ENCODE measurements around the gene BST1. TPM values are rescaled to one million over a fixed set of nuclear protein-coding genes. Genes with fewer than 3 reads are reported as not detected.
A peak's percentile ranks its signal among the peaks of the same experiment; 100 is the strongest.

Gene BST1
- total RNA-seq, 6 donors from 2014 or later: 4.2 to 19.5 (median 11.1) TPM

DNA sequence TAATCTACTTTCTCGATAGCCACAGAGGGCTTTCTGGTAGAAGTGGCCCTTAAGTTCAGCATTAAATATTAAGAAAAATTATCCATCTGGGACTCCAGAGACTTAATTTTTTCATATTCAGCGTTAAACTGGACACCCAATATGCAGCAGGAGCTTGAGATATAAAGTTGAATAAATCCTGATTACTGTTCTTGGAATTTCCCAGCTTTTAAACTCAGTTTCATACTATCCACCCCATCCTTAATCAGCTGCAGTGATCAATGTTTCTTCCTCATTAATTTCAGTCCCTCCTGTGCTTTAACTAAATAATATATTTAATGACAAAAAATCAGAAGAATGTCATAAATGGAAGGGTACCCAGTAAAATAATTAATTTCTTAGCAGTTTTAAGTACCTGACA is 44.1 kb upstream of the BST1 start:
- H3K9me3 ChIP-seq: no peaks in the 10 kb centered on the region
- peak overlapping the region in 1 of 4 donors; percentile 1 for H3K4me3 ChIP-seq
- ATAC-seq (ENCODE audit: low FRiP score in 2 of 2) (no peak), DNase-seq (no peak)
- TF ChIP-seq POLR2A (IDR thresholded peaks at IDR 0.05) (no peak), EP300 (IDR thresholded peaks at IDR 0.05) (no peak), POLR2AphosphoS5 (IDR thresholded peaks at IDR 0.05) (no peak), CTCF (IDR thresholded peaks at IDR 0.05) (no peak)
- WGBS, 2 donors: 84 to 85% methylated on average over 2 of the region's 2 CpGs
- H3K27ac ChIP-seq: peak overlapping the region in 3 of 4 donors; percentile 40 to 92 (median 63)
- H3K27me3 ChIP-seq: no peaks in the 10 kb centered on the region
- H3K4me1 ChIP-seq: peaks cover 0 to 14% (median 11%) of the 10 kb centered on the region in 4 donors
- H3K36me3 ChIP-seq: no peaks in the 10 kb centered on the region

GRCh38 chr4:15659768-15660570 is 42.9 kb upstream of the BST1 start:
- TF ChIP-seq EP300 (IDR thresholded peaks at IDR 0.05) (peak in 1 of 4 donors; percentile 81), POLR2A (IDR thresholded peaks at IDR 0.05) (peak in 1 of 4 donors; percentile 56), CTCF (IDR thresholded peaks at IDR 0.05) (no peak), POLR2AphosphoS5 (IDR thresholded peaks at IDR 0.05) (peak in 1 of 2 donors; percentile 88)
- Histone ChIP-seq H3K27ac (peak overlapping the region; percentile 52 to 92 (median 59)), H3K9me3 (no peaks in the 10 kb centered on the region), H3K27me3 (no peaks in the 10 kb centered on the region), H3K4me3 (no peak overlapping the region), H3K36me3 (no peaks in the 10 kb centered on the region), H3K4me1 (peaks cover 0 to 10% (median 8%) of the 10 kb centered on the region in 4 donors)
- DNase-seq (peak in 1 of 2 donors; percentile 53), ATAC-seq (ENCODE audit: low FRiP score in 2 of 2) (peak in 1 of 2 donors; percentile 35)
- WGBS, 2 donors: 83% methylated on average over 5 of the region's 5 CpGs

DNA sequence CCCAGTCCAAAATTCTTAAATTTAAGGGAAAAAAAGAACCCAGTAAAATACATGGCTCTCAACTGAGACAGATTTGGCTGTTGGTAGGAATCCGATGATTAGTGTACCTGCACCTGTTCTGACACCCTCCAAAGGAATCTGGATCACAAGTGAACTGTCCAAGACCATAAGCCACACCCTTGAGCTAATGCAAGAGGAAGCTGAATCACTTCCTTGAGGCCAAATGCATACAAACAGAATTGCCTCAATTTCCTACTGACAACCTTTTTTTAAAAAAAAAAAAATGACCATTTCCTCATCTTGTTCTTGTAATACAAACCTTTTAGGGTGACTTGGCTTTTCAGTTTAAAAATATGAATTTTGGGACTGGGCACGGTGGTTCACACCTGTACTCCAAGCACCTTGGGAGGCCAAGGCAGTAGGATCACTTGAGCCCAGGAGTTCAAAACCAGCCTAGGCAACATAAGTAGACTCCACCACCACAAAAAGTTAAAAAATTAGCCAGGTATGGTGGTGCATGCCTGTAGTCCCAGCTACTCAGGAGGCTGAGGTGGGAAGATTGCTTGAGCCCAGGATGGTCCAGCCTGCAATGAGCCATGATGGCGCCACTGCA is 37.0 kb upstream of the BST1 start:
- WGBS, 2 donors: 60 to 75% methylated on average over 3 of the region's 3 CpGs
- H3K4me1 ChIP-seq: peaks cover 5 to 12% (median 8%) of the 10 kb centered on the region in 4 donors
- DNase-seq (peak in 1 of 2 donors; percentile 51), ATAC-seq (ENCODE audit: low FRiP score in 2 of 2) (peak; percentile 75 to 81)
- no peaks in the 10 kb centered on the region for H3K36me3 ChIP-seq
- H3K27ac ChIP-seq: peak overlapping the region; percentile 62 to 83 (median 78)
- H3K9me3 ChIP-seq: no peaks in the 10 kb centered on the region
- TF ChIP-seq POLR2A (IDR thresholded peaks at IDR 0.05): no peak
- TF ChIP-seq POLR2AphosphoS5 (IDR thresholded peaks at IDR 0.05): peak in 1 of 2 donors; percentile 69
- no peak for TF ChIP-seq EP300 (IDR thresholded peaks at IDR 0.05)
- H3K4me3 ChIP-seq: no peak overlapping the region
- H3K27me3 ChIP-seq: no peaks in the 10 kb centered on the region

DNA sequence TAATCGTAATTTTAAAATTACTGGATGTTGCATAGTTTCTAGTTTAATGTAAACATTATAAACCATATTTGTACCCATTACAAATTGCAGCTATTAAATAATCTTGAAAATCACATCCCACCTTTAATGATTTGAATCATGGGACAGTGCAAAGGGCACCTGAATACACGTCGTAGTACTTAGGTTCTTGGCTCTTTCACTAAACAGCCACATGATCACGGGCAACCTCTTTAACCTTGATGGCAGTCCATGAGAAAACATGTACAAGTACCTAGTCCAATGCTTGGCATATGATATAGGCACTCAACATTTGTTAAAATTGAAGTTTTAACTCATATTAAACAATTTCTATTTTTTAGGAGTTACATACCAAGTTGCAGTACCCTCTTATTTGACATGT is 35.9 kb upstream of the BST1 start:
- 94 to 97% methylated on average over 4 of the region's 4 CpGs for WGBS, 2 donors

More for the DNA sequence above, 35.9 kb upstream of the BST1 start:
- DNase-seq: no peak
- Histone ChIP-seq H3K27ac (peak overlapping the region in 1 of 4 donors; percentile 83), H3K4me3 (no peak overlapping the region), H3K4me1 (peaks cover 5 to 12% (median 8%) of the 10 kb centered on the region in 4 donors), H3K9me3 (no peaks in the 10 kb centered on the region), H3K27me3 (no peaks in the 10 kb centered on the region), H3K36me3 (no peaks in the 10 kb centered on the region)
- TF ChIP-seq CTCF (IDR thresholded peaks at IDR 0.05) (no peak), POLR2AphosphoS5 (IDR thresholded peaks at IDR 0.05) (no peak), EP300 (IDR thresholded peaks at IDR 0.05) (no peak), POLR2A (IDR thresholded peaks at IDR 0.05) (no peak)
- no peak for ATAC-seq (ENCODE audit: low FRiP score in 2 of 2)

Measured in upper lobe of left lung (tissue), 6 donors.